Measurements from ENCODE around the gene BSN. TPM values are rescaled to one million over a fixed set of nuclear protein-coding genes. Genes with fewer than 3 reads are reported as not detected.

The BSN gene
- total and polyA plus RNA-seq, 2 experiments from 2014 or later = 0.50 to 5.1 TPM

- TF ChIP-seq REST (IDR thresholded peaks at IDR 0.05; ENCODE audit: unreplicated experiment) (no peak), NANOG (IDR thresholded peaks at IDR 0.05; ENCODE audit: borderline replicate concordance) (no peak), JUNB (IDR thresholded peaks at IDR 0.05; ENCODE audit: unreplicated experiment) (no peak)
Observed at GRCh38 chr3:49705390-49705960, 151.2 kb downstream of the BSN start (continued).

GRCh38 chr3:49706456-49707112 is 152.3 kb downstream of the BSN start:
- H3K36me3 Mint-ChIP-seq (ENCODE audit: low read depth) = peaks cover 12% of the 10 kb centered on the region
- H3K4me1 Mint-ChIP-seq = peaks cover 8% of the 10 kb centered on the region; the same call in 2 of the 3 replicates
- H3K27me3 Mint-ChIP-seq (ENCODE audit: insufficient read depth, low read depth, poor library complexity) = peaks cover 14% of the 10 kb centered on the region

More at GRCh38 chr3:49706456-49707112, 152.3 kb downstream of the BSN start:
- Histone ChIP-seq H3K79me2 (replicated peaks; ENCODE audit: insufficient read depth) (no peaks in the 10 kb centered on the region), H4K20me1 (replicated peaks; ENCODE audit: insufficient read depth) (peaks cover 6% of the 10 kb centered on the region; the same call in 1 of the 2 replicates), H3K4me3 (no peak overlapping the region), H3K9me2 (ENCODE audit: insufficient read depth) (no peaks in the 10 kb centered on the region), H3K27ac (ENCODE audit: low read depth) (no peak overlapping the region), H3K27me3 (ENCODE audit: insufficient read depth) (no peaks in the 10 kb centered on the region), H2AFZ (no peak overlapping the region), H3K4me2 (no peak overlapping the region), H3K36me3 (ENCODE audit: insufficient read depth) (no peaks in the 10 kb centered on the region), H3F3A (replicated peaks; ENCODE audit: low read depth) (no peaks in the 10 kb centered on the region; the same call in 1 of the 2 replicates), H3K4me1 (ENCODE audit: insufficient read depth) (no peaks in the 10 kb centered on the region)
- DNase-seq (ENCODE audit: low spot score) (no peak), ATAC-seq (no peak)
- H3K9me3 Mint-ChIP-seq = no peaks in the 10 kb centered on the region
- H3K4me3 Mint-ChIP-seq = no peak overlapping the region
- H3K27ac Mint-ChIP-seq = no peak overlapping the region
- no peak for TF ChIP-seq NANOG (IDR thresholded peaks at IDR 0.05; ENCODE audit: borderline replicate concordance)
- TF ChIP-seq CTCF (conservative IDR thresholded peaks at IDR 0.05; ENCODE audit: low read depth in 2 of 2) = 0 out of 4 replicates have a peak, but pooled peaks of 1 of the 2 experiments have one; percentile 6
- TF ChIP-seq CREB1 (CRISPR knock-in tag; IDR thresholded peaks at IDR 0.05; ENCODE audit: low read depth) = no peak
